Breast epithelium (tissue), 3 donors: ENCODE measurements around the gene PLXND1.

Experiments
- POLR2A ChIP-seq: fragments of 450-650 bp; IDR thresholded peaks from one replicate; pipeline ENCODE4 v1.6.1; 2016; ENCODE audit warnings: antibody characterized with exemption, mild to moderate bottlenecking, moderate library complexity
- POLR2AphosphoS5 ChIP-seq, 3 donors: sonication (generic); formaldehyde crosslinking; IDR thresholded peaks; one replicate each; pipeline ENCODE4 v1.6.1; 2017; ENCODE audit warnings: antibody characterized with exemption in 3 of 3
- TF ChIP-seq, protein P1 (sequence below), 3 donors: fragments of 450-650 bp; IDR thresholded peaks; one replicate each; pipeline ENCODE4 v1.5.1; 2016 to 2017; ENCODE audit warnings: antibody characterized with exemption in 3 of 3, mild to moderate bottlenecking in 3 of 3, moderate library complexity in 3 of 3

DNA sequence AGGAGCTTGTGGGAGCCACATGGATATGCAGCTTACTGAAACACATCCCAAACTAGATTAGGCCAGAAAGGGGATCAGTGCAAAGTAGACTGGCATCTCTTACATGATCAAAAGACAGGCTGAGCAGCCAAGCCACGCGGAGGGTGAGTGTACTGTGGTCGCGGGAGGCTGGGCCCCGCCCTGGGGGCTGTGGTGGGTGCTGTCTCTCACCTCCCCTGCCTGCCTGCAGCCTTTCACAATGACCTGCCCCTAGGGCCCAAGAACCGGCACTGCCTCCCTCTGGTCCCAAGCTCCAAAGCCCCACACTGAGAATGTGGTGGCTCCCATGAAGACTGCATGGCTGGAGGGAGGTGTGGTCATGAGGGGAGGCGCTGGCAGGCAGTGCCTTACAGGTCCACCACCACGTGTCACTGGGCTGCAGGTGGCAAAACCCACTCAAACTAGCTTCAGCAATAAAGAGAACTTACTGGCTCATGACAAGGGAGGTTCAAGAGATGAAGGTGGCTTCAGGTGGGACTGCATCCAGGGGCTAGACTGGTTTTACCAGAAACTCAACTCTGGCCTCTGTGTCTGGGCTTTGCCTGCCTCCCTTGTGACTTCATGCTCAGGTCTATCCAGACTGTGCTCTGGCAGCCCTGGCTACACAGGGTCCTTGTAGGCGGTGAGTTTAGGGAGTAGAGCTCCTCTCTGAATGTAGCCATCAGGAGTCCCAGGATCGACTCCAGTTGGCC, 27.4 kb upstream of the PLXND1 start:
- TF ChIP-seq, protein P1, sequence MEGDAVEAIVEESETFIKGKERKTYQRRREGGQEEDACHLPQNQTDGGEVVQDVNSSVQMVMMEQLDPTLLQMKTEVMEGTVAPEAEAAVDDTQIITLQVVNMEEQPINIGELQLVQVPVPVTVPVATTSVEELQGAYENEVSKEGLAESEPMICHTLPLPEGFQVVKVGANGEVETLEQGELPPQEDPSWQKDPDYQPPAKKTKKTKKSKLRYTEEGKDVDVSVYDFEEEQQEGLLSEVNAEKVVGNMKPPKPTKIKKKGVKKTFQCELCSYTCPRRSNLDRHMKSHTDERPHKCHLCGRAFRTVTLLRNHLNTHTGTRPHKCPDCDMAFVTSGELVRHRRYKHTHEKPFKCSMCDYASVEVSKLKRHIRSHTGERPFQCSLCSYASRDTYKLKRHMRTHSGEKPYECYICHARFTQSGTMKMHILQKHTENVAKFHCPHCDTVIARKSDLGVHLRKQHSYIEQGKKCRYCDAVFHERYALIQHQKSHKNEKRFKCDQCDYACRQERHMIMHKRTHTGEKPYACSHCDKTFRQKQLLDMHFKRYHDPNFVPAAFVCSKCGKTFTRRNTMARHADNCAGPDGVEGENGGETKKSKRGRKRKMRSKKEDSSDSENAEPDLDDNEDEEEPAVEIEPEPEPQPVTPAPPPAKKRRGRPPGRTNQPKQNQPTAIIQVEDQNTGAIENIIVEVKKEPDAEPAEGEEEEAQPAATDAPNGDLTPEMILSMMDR (IDR thresholded peaks at IDR 0.05), result no peak
- TF ChIP-seq POLR2A, result no peak
- TF ChIP-seq POLR2AphosphoS5 (IDR thresholded peaks at IDR 0.05), result no peak
